ENCODE results near the gene TAAR1.
"Not testable (repeated sequence)": the region's sequence is repeated elsewhere in the genome, so short reads cannot be mapped to it uniquely, and the experiment has no call there.

TAAR1 gene, protein sequence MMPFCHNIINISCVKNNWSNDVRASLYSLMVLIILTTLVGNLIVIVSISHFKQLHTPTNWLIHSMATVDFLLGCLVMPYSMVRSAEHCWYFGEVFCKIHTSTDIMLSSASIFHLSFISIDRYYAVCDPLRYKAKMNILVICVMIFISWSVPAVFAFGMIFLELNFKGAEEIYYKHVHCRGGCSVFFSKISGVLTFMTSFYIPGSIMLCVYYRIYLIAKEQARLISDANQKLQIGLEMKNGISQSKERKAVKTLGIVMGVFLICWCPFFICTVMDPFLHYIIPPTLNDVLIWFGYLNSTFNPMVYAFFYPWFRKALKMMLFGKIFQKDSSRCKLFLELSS

GRCh38 chr6:132659082-132659481, at the start of gene TAAR1:
Gene TAAR1 (minus strand): TSS chr6:132659182. CDS start chr6:132646003, 13,179 bp downstream.
- DNase-seq: no peak

DNA sequence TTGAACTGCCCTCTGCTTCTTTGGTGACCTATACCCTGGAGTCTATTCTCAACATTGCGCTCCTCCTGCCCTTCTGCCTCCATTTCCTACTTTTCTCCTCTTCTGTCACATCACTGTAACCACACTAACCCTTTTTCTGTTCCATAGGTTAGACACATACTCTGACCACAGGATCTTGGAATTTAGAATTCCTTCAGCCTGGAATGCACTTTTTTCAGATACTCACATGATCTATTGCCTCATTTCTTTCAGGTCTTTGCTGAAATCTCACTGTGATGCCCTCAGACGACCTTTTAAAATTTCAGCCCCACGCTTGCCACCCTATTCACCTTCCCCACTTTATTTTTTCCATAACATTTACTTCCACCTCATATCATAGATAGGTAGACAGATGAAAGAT, 49.8 kb upstream of the TAAR1 start:
- DNase-seq: no peak

DNA sequence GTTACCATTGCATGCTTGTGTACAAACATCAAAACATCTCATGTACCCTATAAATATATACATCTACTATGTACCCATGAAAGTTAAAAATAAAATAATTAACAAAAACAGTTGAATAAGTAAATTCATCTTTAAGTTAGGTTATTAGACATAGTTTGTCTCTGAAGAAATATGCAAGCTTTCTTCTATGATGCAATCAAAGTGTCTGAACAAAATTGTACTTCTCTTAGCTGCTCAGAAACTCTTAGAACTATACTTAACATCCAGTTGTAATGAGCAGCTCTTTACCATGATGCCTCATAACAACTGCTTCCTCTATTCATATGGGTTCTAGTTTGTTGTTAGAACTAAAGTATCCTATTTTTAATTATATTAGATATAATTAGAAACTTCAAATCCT, 49.0 kb upstream of the TAAR1 start:
- DNase-seq: no peak

DNA sequence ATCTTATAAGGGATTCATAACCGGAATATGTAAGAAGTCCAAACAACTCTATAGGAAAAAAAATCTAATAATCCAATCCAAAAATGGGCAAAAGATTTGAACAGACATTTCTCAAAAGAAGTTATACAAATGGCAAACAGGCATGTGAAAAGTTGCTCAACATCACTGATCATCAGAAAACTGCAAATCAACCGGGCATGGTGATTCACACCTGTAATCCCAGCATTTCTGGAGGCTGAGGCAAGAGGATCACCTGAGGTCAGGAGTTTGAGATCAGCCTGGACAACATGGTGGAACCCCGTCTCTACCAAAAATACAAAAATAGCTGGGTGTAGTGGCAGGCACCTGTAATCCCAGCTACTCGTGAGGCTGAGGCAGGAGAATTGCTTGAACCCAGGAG, 47.8 kb upstream of the TAAR1 start:
- not testable (repeated sequence) for DNase-seq

GRCh38 chr6:132703936-132704335, 45.0 kb upstream of the TAAR1 start:
- DNase-seq: no peak

- no peak for DNase-seq
These were observed 39.6 kb upstream of the TAAR1 start for GRCh38 chr6:132698608-132699007.

DNA sequence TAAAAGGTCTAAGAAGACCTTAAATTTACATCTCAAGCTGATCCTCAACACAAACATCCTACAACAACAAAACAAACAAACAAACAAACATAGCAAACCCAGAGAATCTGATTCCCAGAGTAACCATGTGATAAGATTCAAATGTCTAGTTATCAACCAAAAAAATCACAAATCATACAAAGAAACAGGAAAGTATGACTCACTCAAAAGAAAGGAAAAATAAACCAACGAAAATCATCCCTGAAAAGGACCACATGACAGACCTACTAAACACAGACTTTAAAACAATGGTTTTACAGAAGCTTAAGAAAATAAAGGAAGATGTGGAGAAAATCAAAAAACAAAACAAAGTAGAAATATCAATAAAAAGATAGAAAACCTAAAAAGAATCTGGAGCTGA, 36.8 kb upstream of the TAAR1 start:
- no peak for DNase-seq

GRCh38 chr6:132693478-132693877, 34.5 kb upstream of the TAAR1 start:
- no peak for DNase-seq

GRCh38 chr6:132690678-132691077, 31.7 kb upstream of the TAAR1 start:
- no peak for DNase-seq

DNA sequence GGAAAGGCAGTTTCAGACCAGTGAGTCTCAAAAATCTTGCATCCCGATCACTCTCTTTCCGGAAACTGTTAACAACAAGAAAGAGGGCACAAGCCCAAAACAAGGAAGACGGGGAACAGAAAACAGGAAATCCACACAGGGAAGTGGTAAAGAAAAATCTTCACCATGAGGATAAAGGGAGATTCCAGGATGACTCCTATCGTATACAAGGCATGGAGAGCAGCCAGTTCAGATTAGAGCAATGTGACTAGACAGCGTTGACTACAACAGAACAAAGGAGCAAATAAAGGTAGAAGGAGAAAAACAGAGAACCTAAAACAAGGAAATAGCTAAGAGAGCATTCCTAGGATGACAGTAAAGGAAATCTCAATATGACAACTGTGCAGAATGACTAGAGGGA, 28.3 kb upstream of the TAAR1 start:
- no peak for DNase-seq

DNA sequence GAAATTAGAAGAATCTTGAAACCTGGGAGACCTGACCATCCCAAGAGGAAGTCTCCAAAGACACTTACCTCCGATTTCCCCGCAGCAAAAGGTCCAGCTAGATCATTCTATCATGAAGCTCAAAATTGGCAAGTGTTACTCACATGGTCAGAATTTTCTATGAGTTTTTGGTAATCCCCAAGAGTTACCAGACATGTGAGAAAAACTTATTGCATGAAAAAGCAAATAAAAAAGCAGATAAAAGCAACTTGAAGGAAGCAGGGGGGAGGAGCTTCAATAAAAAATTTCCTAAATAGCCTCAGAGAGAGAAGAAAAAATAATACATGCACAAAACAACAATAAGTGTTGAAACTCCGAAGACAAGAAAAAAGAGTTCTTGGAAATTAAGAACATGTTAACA, 27.5 kb upstream of the TAAR1 start:
- no peak for DNase-seq

DNA sequence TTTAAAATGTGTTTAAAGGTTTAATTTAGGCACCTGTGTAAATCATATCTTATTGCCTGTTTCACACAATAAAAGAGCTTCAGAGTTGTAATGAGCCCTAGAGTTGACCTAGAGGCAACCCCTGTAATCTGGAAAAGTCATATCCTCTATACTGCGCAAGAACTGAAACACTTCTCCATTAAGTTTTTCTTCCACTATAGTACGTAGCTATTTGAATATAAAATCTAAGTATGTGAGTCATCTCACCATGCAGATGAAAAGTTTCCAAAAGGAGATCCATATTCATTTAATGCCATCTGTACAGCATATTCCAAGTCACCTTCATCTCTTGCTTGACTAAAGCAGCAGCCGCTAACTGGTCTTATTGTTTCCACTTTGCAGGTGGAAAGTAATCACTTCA, 26.0 kb upstream of the TAAR1 start:
- DNase-seq: no peak

GRCh38 chr6:132684272-132684671, 25.3 kb upstream of the TAAR1 start:
- no peak for DNase-seq

- no peak for DNase-seq
These were observed 24.6 kb upstream of the TAAR1 start for GRCh38 chr6:132683543-132683942.

- DNase-seq: not testable (repeated sequence)
These were observed 20.1 kb upstream of the TAAR1 start for GRCh38 chr6:132679094-132679493.

DNA sequence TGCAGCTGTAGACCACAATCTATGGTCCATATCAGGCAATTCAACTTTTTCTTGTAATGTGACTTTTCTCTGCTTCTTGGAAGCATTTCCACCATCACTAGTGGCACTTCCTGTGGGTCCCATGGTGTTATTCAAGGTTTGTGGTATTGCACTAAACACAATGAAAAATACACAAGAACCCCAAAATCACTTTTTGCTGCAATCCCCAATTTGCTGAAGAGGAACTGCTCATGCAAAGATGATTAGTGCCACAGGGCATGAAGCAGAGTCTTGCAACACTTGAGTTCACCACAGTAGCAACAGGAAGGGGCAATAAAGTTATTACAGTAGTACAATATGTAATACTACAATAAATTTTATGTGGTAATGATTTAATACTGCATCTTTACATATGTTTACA, 16.8 kb upstream of the TAAR1 start:
- DNase-seq: no peak

DNA sequence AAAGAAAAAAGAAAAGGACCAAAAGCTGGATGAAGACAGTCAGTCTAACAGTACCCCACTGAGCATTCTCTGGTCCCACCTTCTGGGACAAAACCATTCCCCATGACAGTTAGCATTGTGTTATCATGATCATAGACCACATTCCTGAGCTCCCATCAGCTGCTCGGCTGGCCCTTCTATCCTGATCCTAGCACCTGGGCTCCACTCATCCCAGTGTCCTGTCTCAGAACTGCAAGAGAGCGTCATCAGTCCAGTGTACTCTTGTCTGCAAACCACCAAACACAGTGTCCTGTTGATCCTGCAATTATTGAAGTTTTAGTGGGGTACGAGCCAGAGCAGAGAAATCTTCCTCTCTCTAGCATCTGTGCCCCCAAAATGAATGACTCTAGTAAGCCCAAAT, 16.0 kb upstream of the TAAR1 start:
- DNase-seq: no peak

DNA sequence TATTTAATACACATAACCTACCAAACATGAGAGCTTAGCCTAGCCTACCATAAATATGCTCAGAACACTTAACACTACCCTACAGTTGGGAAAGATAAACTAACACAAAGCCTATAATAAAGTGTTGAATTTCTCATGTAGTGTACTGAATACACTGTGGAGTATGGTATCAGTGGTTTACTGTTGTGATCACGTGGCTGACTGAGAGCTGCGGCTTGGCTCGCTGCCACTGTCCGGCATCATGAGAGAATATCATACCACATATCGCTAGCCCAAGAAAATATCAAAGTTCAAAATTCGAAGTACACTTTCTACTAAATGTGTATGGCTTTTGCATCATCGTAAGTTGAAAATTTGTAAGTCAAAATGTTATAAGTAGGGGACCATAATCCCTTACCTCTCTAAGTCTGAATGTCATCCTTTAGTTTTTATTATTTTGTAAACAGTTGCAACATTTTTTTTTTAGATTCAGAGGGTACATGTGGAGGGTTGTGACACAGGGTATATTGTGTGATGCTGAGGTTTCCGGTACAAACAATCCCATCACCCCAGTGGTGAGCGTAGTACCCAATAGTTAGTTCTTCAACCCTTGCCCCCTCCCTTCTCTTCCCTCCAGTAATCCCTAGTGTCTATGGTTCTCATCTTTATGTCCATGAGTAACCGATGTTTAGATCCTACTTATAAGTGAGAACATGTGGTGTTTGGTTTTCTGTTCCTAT, 14.6 kb upstream of the TAAR1 start:
- DNase-seq: no peak

GRCh38 chr6:132671295-132671694, 12.3 kb upstream of the TAAR1 start:
- no peak for DNase-seq

DNA sequence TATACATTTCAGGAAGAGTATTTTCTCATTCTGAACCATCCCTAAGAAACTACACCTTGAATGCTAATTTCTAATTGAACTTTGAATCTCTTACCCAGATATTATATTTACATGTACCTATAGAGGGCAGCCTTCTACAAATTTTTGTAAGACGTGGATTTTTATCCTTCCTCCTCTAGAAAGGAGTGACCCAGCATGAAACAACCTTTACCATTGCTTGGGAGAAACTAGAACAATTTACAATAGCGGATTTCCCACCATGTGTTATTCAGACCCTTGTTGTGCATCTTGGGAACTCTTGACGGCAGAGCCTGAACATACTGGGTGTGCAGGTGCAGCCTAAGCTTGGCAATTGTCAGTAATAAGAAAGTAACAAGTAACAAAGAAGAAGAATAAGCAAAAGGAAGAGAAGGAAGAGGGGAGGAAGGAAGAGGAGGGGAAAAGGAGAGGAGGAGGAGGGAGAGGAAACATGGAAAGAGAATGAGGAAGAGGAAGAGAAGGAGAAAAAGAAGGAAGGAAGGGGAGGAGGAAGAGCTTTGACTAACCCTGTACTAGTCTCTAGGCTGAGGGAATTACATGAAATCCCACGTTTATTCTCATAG, 10.8 kb upstream of the TAAR1 start:
- no peak for DNase-seq

DNA sequence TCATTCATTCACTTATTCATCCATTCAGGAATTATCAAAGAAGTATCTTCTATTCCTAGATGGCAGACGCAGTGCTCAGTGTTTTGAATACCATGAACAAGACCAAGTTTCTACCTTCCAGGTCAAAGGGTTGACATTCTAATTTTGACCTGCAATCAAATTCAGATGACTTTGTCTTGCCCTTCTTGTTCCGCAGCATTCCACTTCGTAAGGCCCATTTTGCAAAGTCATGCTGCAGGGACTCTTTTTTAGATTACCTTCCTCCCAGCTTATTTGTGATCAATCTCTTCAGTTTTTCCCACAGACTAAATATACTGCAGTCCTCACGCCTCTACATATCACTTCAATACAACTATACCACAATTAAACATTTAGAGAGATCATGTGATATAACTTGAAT, 7.1 kb upstream of the TAAR1 start:
- DNase-seq: no peak

GRCh38 chr6:132664309-132665034, 5.5 kb upstream of the TAAR1 start:
- DNase-seq: no peak

GRCh38 chr6:132663661-132664060, 4.7 kb upstream of the TAAR1 start:
- no peak for DNase-seq

DNA sequence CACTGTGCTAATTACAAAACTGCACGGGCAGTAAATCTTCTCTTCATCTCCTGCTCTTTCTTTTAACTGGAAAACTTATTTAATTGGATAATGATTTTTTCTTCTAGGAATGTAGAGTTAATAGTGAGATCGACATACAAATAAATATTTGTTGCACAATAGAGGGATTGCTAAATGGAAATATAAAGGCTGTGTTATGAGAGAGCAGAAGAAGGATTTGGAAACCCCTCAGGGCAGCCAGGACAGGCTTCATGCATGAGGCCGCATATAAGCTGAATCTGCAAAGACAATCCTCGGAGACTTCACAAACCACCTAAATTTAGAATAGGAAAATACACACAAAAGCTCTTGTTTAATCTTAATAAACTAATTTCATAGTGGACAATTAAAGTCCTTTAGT, 2.9 kb upstream of the TAAR1 start:
- no peak for DNase-seq

All from stimulated activated CD4-positive, alpha-beta T cell treated with anti-CD3 and anti-CD28 coated beads, Interleukin-12 subunit alpha, Interleukin-12 subunit beta, amount 100 ng/mL, for 4 hours (primary cell).